GM18909 (cell line): ENCODE measurements around the gene LHFPL6.

ENCODE experiments used
- ATAC-seq: cut with Tn5 transposase; IDR thresholded peaks from one replicate; pipeline ENCODE4 v1.9.1; 2021; ENCODE audit warnings: mild to moderate bottlenecking; ENCODE audit not compliant: unreplicated experiment, poor library complexity

The LHFPL6 gene

DNA sequence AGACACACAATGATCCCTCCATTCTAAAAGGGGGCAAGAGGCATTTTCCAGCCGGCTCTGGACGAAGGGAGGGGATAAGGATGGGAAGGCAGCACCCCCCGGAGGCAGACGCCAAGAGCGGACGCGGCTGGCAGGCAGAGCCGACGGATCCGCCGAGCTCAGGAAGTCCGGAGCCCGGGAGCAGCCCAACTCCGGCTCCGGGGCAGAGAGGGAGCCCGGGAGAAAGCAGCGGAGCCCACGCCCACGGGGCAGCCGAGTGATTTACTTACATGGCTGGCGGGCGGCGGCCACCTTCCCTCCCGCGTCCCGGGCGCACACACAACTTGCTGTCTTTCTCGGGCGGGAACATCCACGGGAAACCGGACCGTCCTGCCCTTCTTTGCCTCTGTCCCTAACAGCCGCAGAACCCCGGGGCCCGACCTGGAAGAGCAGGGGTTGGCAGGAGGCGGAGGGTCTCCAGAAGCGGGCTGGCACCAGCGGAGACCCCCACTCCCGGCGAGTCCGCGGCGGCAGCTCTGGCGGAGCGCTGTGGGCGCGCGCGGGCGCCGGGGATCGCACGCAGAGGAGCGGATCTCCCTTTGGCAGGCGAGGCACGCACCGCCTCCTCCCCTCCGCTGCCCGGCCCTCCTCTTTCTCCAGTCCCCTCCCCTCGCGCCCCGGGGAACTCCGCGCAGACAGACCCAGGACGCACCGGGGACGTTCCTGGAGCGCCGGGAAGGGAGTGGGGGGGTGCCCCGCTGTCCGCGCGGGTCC lies at the start of gene LHFPL6:
Gene LHFPL6, minus strand, starts transcription at position 580 of the 753 bp plus-strand sequence.
- ATAC-seq: peak; percentile 96

DNA sequence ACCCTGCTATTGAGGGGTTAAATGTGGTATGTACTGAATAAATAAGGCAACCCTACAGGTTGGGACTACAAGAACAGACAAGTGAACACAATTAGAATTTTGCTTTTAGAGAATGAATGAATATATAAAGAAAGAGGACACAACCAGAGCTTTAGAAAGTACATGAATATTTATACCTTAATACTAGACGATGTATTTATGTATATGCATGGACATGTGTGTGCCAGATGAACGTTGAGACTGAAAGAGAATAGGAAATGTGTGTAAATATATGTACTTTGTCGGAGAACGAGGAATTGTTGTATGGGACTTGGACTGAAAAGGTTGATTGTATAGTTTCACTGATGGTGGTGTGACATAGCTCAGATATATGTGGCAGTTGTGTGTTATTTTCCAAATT lies 43.1 kb upstream of the LHFPL6 start:
- ATAC-seq: no peak

DNA sequence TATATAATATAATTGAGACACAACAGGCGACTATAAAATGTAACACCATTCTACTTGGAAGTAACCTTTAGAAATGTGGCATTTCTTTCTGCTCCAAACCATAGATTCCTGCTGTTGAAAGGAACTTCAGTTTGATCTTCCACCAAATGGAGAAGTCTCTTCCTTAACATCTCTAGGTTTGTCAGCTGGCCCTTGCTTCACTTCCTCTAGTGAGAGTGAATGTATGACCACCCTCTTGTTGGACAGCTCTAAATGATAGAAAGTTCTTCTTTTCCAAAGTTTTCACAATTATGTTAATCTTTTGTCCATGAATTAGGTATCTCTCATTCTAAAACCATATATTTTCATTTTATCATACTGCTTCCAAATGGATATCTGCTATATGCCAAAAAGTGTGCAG lies 38.7 kb upstream of the LHFPL6 start:
- no peak for ATAC-seq

DNA sequence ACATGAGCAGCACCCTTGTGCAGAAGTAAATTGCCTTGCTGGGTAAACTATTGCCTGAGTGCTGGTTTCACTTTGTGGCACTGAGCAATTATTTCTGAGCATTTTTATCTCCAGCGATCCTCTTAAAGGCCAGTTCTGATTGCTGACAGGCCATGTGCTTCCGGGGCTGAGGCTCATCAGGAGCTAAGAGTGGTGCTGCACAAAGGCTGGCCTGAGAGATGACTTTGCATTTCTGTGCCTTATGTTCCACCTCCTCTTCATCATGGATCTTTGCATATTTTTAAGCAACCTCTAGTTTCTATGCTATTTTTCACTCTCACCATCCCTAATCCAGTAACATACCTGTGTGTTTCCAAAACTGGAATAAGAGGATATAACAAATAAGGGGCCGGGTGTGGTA lies 34.9 kb upstream of the LHFPL6 start:
- ATAC-seq: no peak

DNA sequence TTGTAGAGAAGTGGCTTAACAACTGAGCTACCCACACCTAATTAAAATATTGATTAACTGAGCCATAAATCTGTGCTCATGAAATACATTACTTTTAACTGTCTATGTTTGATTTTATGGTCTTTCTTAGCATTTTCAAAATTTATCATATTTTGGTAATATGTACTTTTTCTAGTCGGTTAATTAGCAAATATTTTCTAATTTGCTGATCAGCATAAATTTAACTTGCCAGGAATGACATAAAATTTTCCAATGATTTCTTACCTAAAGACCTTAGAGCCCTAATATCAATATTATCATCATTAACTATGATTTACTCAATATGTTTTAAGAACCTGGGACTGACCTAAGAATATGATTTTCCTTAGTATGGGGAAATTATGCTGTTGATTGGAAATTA lies 32.6 kb upstream of the LHFPL6 start:
- no peak for ATAC-seq

DNA sequence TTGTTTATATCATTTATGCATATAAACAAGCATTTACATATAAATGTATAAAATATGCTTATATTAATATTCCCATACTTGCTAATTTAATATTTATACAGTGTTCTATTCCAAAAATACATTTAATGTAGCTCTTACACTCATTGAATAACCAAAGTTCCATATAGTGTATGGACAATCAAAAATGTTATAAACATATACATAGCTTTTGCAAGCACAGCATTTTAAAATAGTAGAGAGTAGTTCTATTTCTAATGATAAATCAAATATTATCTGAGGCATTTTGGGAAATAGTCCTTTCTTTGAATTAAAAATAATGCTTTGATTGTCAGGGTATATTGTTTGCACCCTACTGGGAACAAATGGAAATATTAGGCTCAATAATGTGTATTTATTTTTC lies 30.0 kb upstream of the LHFPL6 start:
- ATAC-seq: no peak

DNA sequence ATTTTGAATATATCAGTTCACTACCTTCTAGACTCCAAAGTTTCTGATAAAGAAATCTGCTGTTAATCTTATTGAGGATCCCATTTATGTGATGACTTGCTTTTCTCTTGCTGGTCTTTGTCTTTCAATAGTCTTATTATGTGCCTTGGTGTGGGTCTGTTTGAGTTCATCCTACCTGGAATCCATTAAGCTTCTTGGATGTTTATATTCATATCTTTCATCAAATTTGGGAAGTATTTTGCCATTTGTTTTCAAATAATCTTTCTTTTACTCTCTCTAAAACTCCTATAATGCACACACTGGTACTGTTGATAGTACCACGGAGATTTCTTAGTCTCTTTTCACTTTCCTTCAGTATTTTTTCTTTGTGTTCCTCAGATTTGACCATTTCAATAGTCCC lies 28.3 kb upstream of the LHFPL6 start:
- no peak for ATAC-seq

DNA sequence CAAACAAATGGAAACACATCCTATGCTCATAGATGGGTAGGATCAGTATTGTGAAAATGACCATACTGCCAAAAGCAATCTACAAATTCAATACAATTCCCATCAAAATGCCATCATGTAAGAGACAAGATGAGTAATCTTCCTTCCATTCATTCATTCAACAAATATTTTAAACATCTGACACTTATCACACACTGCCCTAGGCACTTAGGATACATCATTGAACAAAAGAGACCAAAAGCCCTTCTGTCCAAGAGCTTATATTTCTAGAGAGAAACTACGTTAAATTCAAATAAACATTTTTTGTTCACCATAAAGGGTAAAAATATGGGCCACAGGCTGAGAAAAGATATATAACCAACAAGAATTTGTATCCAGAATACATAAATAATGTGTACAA lies 20.5 kb upstream of the LHFPL6 start:
- no peak for ATAC-seq

DNA sequence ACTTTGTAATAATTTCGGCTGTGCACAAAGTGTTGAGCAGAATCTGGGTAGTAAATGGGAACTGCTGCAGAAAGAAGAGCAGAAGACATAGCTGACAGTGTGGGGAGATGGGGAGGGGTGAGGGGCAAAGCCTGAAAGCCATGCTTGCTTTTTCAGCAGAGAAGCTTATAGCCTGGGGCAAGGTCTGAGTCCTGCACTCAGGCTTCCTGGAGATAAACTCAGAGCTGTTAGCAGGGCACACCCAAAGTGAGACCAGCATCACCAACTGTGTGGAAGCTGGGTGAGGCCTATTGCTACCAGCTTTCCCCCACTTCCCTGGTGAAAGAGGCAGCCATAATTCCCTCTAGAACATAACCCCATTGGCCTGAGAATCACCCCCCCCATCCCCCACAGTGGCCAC lies 15.6 kb upstream of the LHFPL6 start:
- ATAC-seq: no peak

DNA sequence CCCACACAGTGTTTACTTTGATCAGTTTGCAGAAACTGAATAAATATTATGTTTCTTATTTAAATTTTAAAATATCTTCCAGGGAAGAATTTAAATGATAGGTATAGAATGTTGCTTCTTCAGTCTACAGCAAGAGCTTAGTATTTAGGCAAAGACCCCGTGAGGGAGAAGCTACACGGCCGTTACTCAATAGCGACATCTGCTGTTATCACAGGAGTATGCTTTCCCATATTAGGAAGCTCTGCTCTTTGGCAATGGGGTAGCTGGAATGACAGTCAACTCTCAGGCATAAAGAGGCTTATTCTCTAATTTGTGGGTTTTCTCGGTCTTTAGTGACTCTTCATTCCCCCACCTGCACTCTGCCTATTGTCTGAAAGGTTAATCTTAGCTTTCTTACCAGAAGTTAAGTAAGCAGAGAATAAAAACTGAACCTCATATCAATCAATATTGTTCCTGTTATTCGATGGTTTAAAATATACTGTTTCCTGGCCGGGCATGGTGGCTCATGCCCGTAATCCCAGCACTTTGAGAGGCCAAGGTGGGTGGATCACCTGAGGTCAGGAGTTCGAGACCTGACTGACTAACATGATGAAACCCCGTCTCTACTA lies 13.2 kb upstream of the LHFPL6 start:
- peak; percentile 80 for ATAC-seq

DNA sequence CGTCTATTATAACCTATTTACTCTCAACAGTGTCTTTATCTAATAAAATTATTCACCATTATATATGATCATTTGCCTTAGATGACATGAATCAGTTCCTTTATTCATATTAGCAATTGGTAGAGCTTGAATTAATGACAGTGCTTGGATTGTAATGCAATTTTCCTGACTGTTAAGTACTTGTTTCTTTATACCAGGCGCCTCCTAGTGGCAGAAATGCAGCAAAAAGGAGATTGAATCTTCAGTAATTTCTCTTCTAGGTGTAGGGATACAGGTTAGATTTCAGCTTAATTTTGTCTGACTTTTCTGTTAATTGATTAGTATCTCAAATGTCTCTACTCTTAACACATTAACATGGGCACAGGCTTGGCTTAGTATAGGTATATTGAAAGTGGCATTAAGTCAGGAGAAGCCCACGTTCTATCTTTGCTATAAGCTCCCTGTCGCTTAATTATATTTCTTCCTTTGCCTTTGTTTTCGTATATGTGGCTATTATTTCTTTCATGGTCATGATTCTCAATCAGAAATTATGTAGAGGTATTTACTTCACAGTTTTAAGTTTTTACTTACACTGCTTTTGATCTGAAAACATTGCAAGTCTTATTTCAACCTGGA lies 9.1 kb upstream of the LHFPL6 start:
- no peak for ATAC-seq

DNA sequence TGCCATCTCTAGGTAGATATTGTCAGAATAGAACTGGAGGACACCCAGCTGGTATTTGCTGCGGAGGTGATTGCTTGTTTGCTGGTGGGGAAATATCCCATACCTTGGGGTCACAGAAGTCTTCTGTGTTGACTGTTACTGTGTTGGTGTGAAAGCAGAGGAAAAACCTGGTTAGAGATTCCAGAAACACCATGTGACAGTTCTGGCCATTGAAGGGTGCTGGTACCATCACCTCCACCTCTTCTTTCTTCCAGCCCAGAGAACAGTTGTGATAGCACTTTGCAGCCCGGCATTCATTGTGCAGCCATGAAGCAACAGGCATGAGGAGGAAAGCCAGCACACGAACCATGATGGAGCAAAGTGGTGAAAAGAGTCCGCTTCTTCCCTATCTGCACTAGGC lies 4.9 kb upstream of the LHFPL6 start:
- no peak for ATAC-seq

DNA sequence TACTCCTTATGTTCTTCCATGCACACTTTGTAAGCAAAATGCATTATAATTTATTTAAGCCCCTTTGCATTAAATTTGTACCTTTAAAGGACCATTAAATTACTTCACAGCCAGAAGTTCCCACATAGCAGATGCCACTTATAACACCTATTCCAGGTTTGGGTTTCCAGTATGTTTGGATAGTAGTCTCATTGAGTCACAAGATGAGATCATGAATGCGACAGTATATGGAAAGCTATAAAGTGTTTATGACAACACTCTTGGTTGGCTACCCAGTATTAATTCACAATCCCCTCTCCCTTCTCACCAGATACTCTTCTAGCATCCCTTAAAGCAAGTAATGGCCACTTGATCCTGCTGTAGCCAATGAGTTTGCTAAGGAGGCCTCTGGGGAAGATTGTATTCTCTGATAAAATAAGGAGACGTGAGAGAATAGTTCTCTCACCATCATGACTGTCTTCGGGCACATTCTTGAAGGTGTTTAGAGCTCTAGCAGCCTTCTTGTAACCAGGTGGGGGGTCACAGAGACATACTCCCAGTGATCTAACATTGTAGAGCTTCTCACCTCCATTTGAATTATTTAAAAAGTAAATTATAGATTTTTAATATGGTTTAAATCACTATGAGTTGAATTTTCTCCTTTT lies 2.8 kb upstream of the LHFPL6 start:
- no peak for ATAC-seq

DNA sequence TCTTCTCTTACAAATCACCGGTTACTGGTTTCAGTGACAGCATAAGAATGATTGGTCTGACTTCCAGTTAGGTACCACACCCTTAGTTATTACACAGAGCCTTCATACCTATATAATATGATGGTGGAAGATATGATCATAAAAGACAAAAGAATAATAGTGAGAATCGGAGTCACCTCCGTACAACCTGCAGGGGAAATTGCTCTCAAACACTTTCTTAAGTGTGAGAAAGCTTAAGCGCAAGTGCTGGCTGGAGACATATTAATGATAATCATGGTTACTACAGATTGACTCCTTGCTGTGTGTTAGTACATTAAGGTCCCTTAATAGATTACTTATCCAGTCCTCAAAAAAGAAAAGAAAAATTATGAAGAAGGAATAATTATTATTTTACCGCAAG lies 1.8 kb upstream of the LHFPL6 start:
- no peak for ATAC-seq

DNA sequence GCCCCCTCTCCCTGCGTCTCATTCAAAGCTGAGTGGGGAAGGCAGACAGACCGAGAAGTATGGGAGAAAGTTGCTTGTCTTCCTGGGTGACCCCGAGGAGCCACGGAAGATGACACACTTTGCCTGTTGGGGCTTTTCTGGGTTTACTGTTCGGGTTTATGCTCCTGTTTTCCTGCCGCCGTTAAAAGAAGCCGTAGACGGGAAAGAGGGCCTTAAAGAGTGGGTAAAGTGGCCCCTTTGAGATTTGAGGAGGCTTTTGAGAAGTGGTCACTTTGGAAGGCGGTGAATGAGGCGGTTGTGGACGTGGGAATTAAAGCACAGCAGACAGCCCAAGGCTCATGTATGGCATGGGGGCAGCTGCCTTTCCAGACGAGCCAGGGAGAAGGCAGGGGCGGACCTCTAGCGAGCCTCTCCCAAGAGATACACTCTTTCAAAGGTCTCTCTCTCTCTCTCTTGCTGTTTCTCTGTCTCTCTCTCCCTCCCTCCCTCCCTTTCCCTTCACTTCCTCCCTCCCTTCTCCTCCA lies 493 bp upstream of the LHFPL6 start:
- ATAC-seq: peak; percentile 35

DNA sequence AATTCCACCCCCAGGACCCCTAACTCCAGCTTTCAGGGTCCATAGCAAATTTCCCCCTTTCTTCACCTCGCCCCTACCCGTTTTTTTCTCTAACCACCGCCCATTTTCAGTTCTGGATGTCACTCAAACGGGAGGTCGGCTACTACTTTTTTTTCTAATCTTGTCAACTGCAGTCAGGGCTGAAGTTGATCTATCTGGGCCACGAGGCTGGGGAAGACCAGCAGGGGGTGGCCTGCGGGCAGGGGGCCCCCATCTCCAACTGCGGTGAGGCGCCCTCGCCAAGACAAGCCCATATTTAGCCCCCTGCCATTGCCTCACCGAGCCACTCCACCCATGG lies 748 bp downstream of the LHFPL6 start:
- peak; percentile 29 for ATAC-seq

DNA sequence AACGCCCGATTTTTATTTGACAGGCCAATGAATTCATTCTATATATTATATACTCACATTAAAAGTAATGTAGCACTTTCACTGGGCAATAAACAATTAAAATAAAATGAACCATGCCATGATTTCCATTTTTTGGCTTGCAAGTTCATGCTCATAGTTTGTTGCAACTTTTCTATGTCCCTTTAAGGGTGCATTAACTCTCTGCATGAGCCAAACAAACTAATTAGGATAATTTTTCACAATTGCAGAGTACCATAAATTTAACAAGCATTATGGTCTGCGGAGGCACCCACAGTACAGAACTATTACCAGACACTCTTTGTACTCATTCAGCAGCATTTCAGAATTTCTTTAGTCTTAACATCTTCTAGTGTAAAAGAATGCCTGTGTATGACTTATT lies 1.4 kb downstream of the LHFPL6 start:
- ATAC-seq: no peak

DNA sequence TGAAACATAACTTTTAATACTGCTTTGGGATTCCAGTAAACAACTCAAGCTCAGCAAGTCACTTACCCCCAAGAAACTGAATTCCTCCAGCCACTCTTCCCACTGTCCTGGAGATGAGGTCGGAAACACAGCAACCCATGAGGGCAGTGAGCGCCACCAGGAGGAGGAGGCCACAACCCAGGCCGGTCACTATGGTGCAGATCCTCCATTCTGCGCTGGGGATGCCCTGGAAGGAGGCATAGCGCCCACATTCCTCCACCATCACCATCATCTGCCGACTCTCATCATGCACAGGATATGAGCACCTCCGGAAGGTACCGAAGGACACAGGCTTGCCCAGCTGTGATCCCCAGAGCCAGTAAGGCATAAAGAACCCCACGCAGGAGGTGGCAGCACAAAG lies 2.2 kb downstream of the LHFPL6 start:
- ATAC-seq: no peak

DNA sequence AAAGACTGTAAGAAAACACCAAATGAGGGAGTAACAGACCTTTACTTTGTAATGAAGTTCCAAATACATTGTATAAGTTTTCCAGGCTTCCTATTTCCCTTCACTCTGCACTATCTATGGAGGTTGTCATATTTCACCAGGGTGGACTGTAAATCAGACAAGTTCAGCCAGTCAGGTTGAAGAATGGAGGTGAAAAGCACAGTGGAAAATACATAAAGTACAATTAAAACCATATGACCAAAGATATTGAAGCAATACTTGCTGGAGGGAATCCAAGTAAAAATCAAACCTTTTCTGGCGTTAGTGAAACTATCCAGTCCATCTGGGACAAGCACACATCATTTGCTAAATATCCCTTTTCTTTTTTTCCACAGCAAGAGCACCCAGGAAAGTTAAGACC lies 3.2 kb downstream of the LHFPL6 start:
- ATAC-seq: no peak

DNA sequence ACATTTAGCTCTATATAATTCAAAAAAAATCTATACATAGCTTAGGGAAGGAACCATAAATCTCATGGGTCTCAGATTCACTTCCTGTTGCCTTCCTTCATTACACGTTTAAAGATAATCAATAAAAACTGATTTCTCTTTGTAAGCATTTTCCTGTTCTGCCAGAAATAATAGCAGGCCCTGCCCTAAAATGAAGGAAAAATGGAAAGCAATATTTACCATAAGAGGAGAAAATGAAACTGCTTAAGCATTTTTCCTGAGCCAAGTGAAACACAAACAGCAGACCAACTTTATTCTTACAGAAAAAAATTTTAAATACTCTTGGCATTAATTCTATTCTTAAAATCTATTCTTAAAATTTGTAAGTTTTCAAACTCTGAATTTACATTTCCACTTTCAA lies 4.0 kb downstream of the LHFPL6 start:
- ATAC-seq: no peak

DNA sequence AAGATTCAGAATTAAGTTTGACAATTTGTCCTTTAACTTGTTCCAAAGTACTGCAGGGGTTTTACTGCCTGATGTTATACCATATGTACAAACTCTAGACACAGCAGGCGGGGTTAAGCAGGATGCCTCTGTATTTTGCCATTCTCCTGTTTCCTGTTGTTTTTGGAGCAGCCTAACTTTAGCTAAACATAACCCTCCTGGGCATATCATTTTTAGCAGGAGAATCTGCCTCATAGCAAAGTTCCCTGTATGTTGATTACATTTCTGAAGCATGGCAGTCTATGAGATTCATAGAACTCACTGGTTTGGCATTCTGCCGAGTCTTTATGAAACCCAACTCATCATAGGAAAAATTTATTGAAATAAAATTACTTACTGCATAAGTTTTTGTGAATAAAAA lies 5.2 kb downstream of the LHFPL6 start:
- no peak for ATAC-seq
